Measurements from ENCODE around the gene RBM44. TPM values are rescaled to one million over a fixed set of nuclear protein-coding genes. Genes with fewer than 3 reads are reported as not detected.

The RBM44 gene
- total RNA-seq, 4 donors from 2014 or later = 0.89 to 4.1 (median 1.5) TPM

DNA sequence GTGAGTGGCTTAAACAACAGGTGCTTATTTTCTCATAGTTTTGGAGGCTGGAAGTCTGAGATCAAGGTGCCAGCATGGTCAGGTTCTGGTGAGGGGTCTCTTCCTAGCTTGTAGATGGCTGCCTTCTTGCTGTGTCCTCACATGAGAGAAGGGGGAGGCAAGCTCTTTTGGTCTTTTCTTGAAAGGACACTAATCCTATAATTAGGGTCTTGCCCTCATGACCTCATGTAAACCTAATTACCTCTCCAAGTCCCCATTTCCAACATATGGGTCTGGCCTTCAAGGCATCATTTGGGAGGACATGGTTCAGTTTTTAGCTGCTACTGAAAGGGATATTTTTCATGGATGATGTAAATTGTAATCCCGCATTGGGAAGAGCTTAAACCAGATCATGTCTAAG lies 18.0 kb downstream of the RBM44 start:
- Histone ChIP-seq H3K4me1 (no peaks in the 10 kb centered on the region), H3K9me3 (no peaks in the 10 kb centered on the region), H3K27me3 (no peaks in the 10 kb centered on the region), H3K27ac (no peak overlapping the region), H3K4me3 (replicated peaks in 1 of 3) (no peak overlapping the region), H3K36me3 (no peaks in the 10 kb centered on the region)
- no peak for DNase-seq
- no peak for TF ChIP-seq CTCF (IDR thresholded peaks at IDR 0.05)
- no peak for TF ChIP-seq POLR2A (IDR thresholded peaks at IDR 0.05)
- intact Hi-C loops (cut with DNase I) = no loop called here
- 98 to 100% methylated on average over 1 of the region's 1 CpG for WGBS, 2 donors

GRCh38 chr2:237818066-237818473 lies 19.5 kb downstream of the RBM44 start:
- no peak for DNase-seq
- 70 to 71% methylated on average over 5 of the region's 5 CpGs for WGBS, 2 donors
- H3K4me1 ChIP-seq = no peaks in the 10 kb centered on the region
- no peaks in the 10 kb centered on the region for H3K27me3 ChIP-seq
- H3K36me3 ChIP-seq = no peaks in the 10 kb centered on the region
- H3K9me3 ChIP-seq = no peaks in the 10 kb centered on the region
- H3K4me3 ChIP-seq (replicated peaks in 1 of 3) = no peak overlapping the region
- no peak overlapping the region for H3K27ac ChIP-seq
- TF ChIP-seq CTCF (IDR thresholded peaks at IDR 0.05) (no peak), POLR2A (IDR thresholded peaks at IDR 0.05) (no peak)
- intact Hi-C loops (cut with DNase I) = no loop called here

DNA sequence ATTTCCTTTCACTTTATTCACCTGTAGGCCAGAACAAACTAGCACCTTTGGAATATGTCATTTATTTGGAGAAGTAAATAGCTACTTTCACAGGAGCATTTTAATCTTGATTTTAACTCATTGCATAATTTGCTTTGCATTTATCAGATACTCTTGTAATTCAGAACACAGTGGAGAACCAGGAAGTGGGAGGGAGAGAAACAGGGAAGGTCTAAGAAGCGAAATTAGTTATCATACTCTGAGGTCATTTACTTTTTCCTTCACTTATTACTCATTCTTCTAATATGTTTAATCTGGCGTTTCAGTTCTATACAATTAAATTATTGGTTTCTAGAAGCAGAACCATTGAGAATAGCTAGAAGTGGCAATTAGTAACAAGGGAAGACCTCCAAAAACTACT lies 20.7 kb downstream of the RBM44 start:
- Histone ChIP-seq H3K4me3 (replicated peaks in 1 of 3) (no peak overlapping the region), H3K27me3 (no peaks in the 10 kb centered on the region), H3K4me1 (no peaks in the 10 kb centered on the region), H3K27ac (no peak overlapping the region), H3K9me3 (no peaks in the 10 kb centered on the region), H3K36me3 (no peaks in the 10 kb centered on the region)
- no peak for TF ChIP-seq POLR2A (IDR thresholded peaks at IDR 0.05)
- no peak for TF ChIP-seq CTCF (IDR thresholded peaks at IDR 0.05)
- DNase-seq = no peak
- 85 to 90% methylated on average over 2 of the region's 2 CpGs for WGBS, 2 donors
- intact Hi-C loops (cut with DNase I) = no loop called here

GRCh38 chr2:237820421-237820820 lies 21.8 kb downstream of the RBM44 start:
- DNase-seq = no peak
- intact Hi-C loops (cut with DNase I) = no loop called here
- H3K27ac ChIP-seq = no peak overlapping the region
- no peaks in the 10 kb centered on the region for H3K36me3 ChIP-seq
- 89 to 92% methylated on average over 2 of the region's 2 CpGs for WGBS, 2 donors
- H3K4me3 ChIP-seq (replicated peaks in 1 of 3) = no peak overlapping the region
- H3K4me1 ChIP-seq = no peaks in the 10 kb centered on the region
- H3K9me3 ChIP-seq = no peaks in the 10 kb centered on the region
- TF ChIP-seq CTCF (IDR thresholded peaks at IDR 0.05) (no peak), POLR2A (IDR thresholded peaks at IDR 0.05) (no peak)
- H3K27me3 ChIP-seq = no peaks in the 10 kb centered on the region

DNA sequence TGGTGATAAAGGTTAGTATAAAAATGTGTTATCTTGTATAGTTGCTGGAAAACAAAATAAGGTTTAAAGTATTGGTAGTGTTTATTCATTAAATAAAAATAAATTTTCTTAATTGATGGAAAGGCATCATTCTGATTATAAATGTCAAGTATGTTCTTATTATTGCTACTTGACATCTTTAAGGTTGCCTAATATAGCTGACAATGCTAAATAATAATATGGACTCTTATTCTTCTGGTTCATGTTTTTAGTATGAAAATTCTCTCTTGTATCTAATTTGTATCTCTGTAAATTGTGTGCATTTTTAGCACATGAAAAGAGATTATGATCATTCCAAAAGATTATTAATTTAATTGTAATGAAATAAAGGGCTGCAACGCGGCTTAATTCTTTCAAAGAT lies 25.0 kb downstream of the RBM44 start:
- WGBS, 2 donors = 95 to 96% methylated on average over 2 of the region's 2 CpGs

More for the DNA sequence above, 25.0 kb downstream of the RBM44 start:
- intact Hi-C loops (cut with DNase I) = no loop called here
- Histone ChIP-seq H3K27ac (no peak overlapping the region), H3K9me3 (no peaks in the 10 kb centered on the region), H3K4me3 (replicated peaks in 1 of 3) (no peak overlapping the region), H3K36me3 (no peaks in the 10 kb centered on the region), H3K27me3 (no peaks in the 10 kb centered on the region), H3K4me1 (no peaks in the 10 kb centered on the region)
- no peak for DNase-seq
- TF ChIP-seq POLR2A (IDR thresholded peaks at IDR 0.05) (no peak), CTCF (IDR thresholded peaks at IDR 0.05) (no peak)
